OCI-LY7 (cell line): ENCODE measurements around the gene FANCG. TPM values are rescaled to one million over a fixed set of nuclear protein-coding genes. Genes with fewer than 3 reads are reported as not detected.

ENCODE experiments used
- small RNA-seq: library from RNA; depleted of rRNA; stranded (forward); fragments of <200 nt; gene quantifications from one replicate; pipeline ENCODE3, GENCODE V24; 2014
- total RNA-seq, 2 experiments: library from RNA; depleted of rRNA in 1 of 2; stranded (reverse); fragments of >200 nt in 1 of 2; shearing (Covaris generic) in 1 of 2; gene quantifications; 2 replicates each; pipeline ENCODE4 v1.2.3, GENCODE V29; 2014 to 2022

The FANCG gene
- total RNA-seq, 2 experiments from 2014 or later, result 85.1 to 121 TPM

Small RNA genes lying within 50 kb of the gene (small RNA-seq; reads per million reads assigned to genes)
- not detected for gene RN7SL338P

Other genes starting within 250 kb of the FANCG start
- not detected in 2 replicates for gene PHF24, start 121.7 kb downstream of the FANCG start, total RNA-seq (2014; rRNA removed; shearing (Covaris generic))
- not detected in 2 replicates for gene PHF24, start 121.7 kb downstream of the FANCG start, total RNA-seq (2022)
- 4.6 and 5.1 TPM in 2 replicates for gene DNAJB5, start 90.2 kb downstream of the FANCG start, total RNA-seq (2014; rRNA removed; shearing (Covaris generic))
- 5.8 and 6.7 TPM in 2 replicates for gene DNAJB5, start 90.2 kb downstream of the FANCG start, total RNA-seq (2022)
- 158 and 187 TPM in 2 replicates for gene VCP, start 7.3 kb downstream of the FANCG start, total RNA-seq (2014; rRNA removed; shearing (Covaris generic))
- 200 and 212 TPM in 2 replicates for gene VCP, start 7.3 kb downstream of the FANCG start, total RNA-seq (2022)
- gene PIGO, start 16.6 kb upstream of the FANCG start, total RNA-seq (2014; rRNA removed; shearing (Covaris generic)), result 12.7 and 16.0 TPM in 2 replicates
- gene PIGO, start 16.6 kb upstream of the FANCG start, total RNA-seq (2022), result 27.5 and 27.9 TPM in 2 replicates
- gene STOML2, start 23.2 kb upstream of the FANCG start, total RNA-seq (2014; rRNA removed; shearing (Covaris generic)), result 152 and 158 TPM in 2 replicates
- 139 and 155 TPM in 2 replicates for gene STOML2, start 23.2 kb upstream of the FANCG start, total RNA-seq (2022)
- gene ATOSB, start 35.9 kb upstream of the FANCG start, total RNA-seq (2014; rRNA removed; shearing (Covaris generic)), result 1.4 and 1.5 TPM in 2 replicates
- gene ATOSB, start 35.9 kb upstream of the FANCG start, total RNA-seq (2022), result 4.7 and 6.1 TPM in 2 replicates
- gene UNC13B, start 82.1 kb upstream of the FANCG start, total RNA-seq (2014; rRNA removed; shearing (Covaris generic)), result 1.7 and 4.8 TPM in 2 replicates
- gene UNC13B, start 82.1 kb upstream of the FANCG start, total RNA-seq (2022), result 5.8 and 6.6 TPM in 2 replicates